Measurements from ENCODE around the gene MRPS27. TPM values are rescaled to one million over a fixed set of nuclear protein-coding genes. Genes with fewer than 3 reads are reported as not detected.

The MRPS27 gene
- total and polyA plus RNA-seq, 2 of the 13 experiments (the other 11 are each of a cell fraction or from before 2014, with no cell fraction given): 71.8 to 115 TPM

- TF ChIP-seq GATAD1 (CRISPR knock-in tag; IDR thresholded peaks at IDR 0.05): peak; percentile 88
- TF ChIP-seq TOE1 (CRISPR knock-in tag; IDR thresholded peaks at IDR 0.05): no peak
- peak; percentile 85 for TF ChIP-seq ZBED4 (CRISPR knock-in tag; IDR thresholded peaks at IDR 0.05; ENCODE audit: borderline replicate concordance)
- peak; percentile 82; the same call in 1 of the 2 replicates for TF ChIP-seq ZNF138 (CRISPR knock-in tag; IDR thresholded peaks at IDR 0.05; ENCODE audit: low read depth)
- TF ChIP-seq ZNF639 (CRISPR knock-in tag; conservative IDR thresholded peaks at IDR 0.05): 0 out of 2 replicates have a peak, but pooled peaks have one; percentile 57
- peak; percentile 75; the same call in 1 of the 2 replicates for TF ChIP-seq ZNF564 (CRISPR knock-in tag; IDR thresholded peaks at IDR 0.05)
- TF ChIP-seq RFX5 (IDR thresholded peaks at IDR 0.05; ENCODE audit: low read depth, low read length): peak; percentile 85
- TF ChIP-seq HMG20B (CRISPR knock-in tag; conservative IDR thresholded peaks at IDR 0.05): 0 out of 2 replicates have a peak, but pooled peaks have one; percentile 27
- TF ChIP-seq NFATC3 (CRISPR knock-in tag; IDR thresholded peaks at IDR 0.05): no peak
- no peak for TF ChIP-seq ZNF562 (CRISPR knock-in tag; IDR thresholded peaks at IDR 0.05; ENCODE audit: borderline replicate concordance)
- TF ChIP-seq SMAD1 (CRISPR knock-in tag; IDR thresholded peaks at IDR 0.05; ENCODE audit: borderline replicate concordance, low read depth): peak; percentile 79; the same call in 1 of the 2 replicates
- TF ChIP-seq ZNF235 (CRISPR knock-in tag; IDR thresholded peaks at IDR 0.05; ENCODE audit: borderline replicate concordance): peak; percentile 94
- peak; percentile 56; the same call in 1 of the 2 replicates for TF ChIP-seq ZNF205 (CRISPR knock-in tag; IDR thresholded peaks at IDR 0.05)
- TF ChIP-seq ZBTB44 (CRISPR knock-in tag; IDR thresholded peaks at IDR 0.05): no peak
- TF ChIP-seq NFIC (IDR thresholded peaks at IDR 0.05; ENCODE audit: low read length): 0 out of 2 replicates have a peak, but pooled peaks have one; percentile 38
- TF ChIP-seq ZBTB33 (CRISPR knock-in tag; IDR thresholded peaks at IDR 0.05): 0 out of 2 replicates have a peak, but pooled peaks have one; percentile 6
- no peak for TF ChIP-seq MZF1 (CRISPR knock-in tag; IDR thresholded peaks at IDR 0.05; ENCODE audit: borderline replicate concordance)
- no peak for TF ChIP-seq SCMH1 (CRISPR knock-in tag; IDR thresholded peaks at IDR 0.05; ENCODE audit: borderline replicate concordance)
- peak; percentile 89 for TF ChIP-seq ARNTL (CRISPR knock-in tag; IDR thresholded peaks at IDR 0.05)
- peak; percentile 97 for TF ChIP-seq SALL2 (CRISPR knock-in tag; IDR thresholded peaks at IDR 0.05)
Measured at GRCh38 chr5:72307968-72308852, 11.8 kb downstream of the MRPS27 start (continued).

Measured in HepG2 (cell line).